GM12878 (cell line): ENCODE results near the gene PPM1N. TPM values are rescaled to one million over a fixed set of nuclear protein-coding genes. Genes with fewer than 3 reads are reported as not detected.

Experiments used
- CEBPZ ChIP-seq: fragments of 150-350 bp; IDR thresholded peaks from 2 replicates; pipeline ENCODE4 v1.6.1; 2016; ENCODE audit warnings: low read depth, low read length
- ETV6 ChIP-seq, 2 experiments: fragments of 450-650 bp in 1 of 2; IDR thresholded peaks in 1 of 2; conservative IDR thresholded peaks in 1 of 2; 2 replicates each; pipeline ENCODE4 v1.6.1; 2014; ENCODE audit warnings: antibody characterized with exemption in 1 of 2, borderline replicate concordance in 1 of 2, low read depth in 1 of 2, mild to moderate bottlenecking in 1 of 2, moderate library complexity in 1 of 2
- GATAD2B ChIP-seq: fragments of 450-650 bp; conservative IDR thresholded peaks from 2 replicates; pipeline ENCODE4 v1.6.1; 2017; ENCODE audit warnings: low read depth, mild to moderate bottlenecking, moderate library complexity
- IKZF1 ChIP-seq: fragments of 450-650 bp; conservative IDR thresholded peaks from 2 replicates; pipeline ENCODE4 v1.6.1; 2017; ENCODE audit warnings: antibody characterized with exemption, mild to moderate bottlenecking
- TCF12 ChIP-seq: IDR thresholded peaks from 2 replicates; pipeline ENCODE4 v1.6.1; 2011; ENCODE audit warnings: low read depth, mild to moderate bottlenecking, low read length
- WRNIP1 ChIP-seq: IDR thresholded peaks from 2 replicates; pipeline ENCODE4 v1.6.1; 2011; ENCODE audit warnings: low read depth, low read length, improper control_type of control experiment, borderline replicate concordance
- ZNF207 ChIP-seq: fragments of 450-650 bp; IDR thresholded peaks from 2 replicates; pipeline ENCODE4 v1.6.1; 2014; ENCODE audit warnings: antibody characterized with exemption, mild to moderate bottlenecking, borderline replicate concordance
- polyA plus RNA-seq, 11 experiments: library from polyadenylated mRNA; depleted of rRNA in 4 of 11; unstranded in 6 of 11; stranded (reverse) in 5 of 11; fragments of >200 nt; fragmentation: Nextera tagmentation in 4 of 11; fragmentation: Illumina TruSeq in 1 of 11; extraction: Ambion mirVana in 4 of 11; extraction: Trizol in 1 of 11; gene quantifications; 1 replicate in 1 of 11; 2 replicates in 10 of 11; pipeline versions ENCODE4 v1.2.1 to v1.2.3, GENCODE V29; 2011 to 2016; ENCODE audit warnings: inconsistent platforms in 2 of 11, missing spikeins in 2 of 11, low read depth in 1 of 11
- total RNA-seq, 4 experiments: library from RNA; depleted of rRNA in 3 of 4; stranded (reverse); fragments of >200 nt in 3 of 4; fragmentation: Illumina TruSeq in 1 of 4; extraction: Trizol in 1 of 4; gene quantifications; 2 replicates each; pipeline versions ENCODE4 v1.2.1 to v1.2.3, GENCODE V29; 2013 to 2021
- TF ChIP-seq, protein P1 (sequence below): fragments of 450-650 bp; IDR thresholded peaks from 2 replicates; pipeline ENCODE4 v1.6.1; 2018; ENCODE audit warnings: mild to moderate bottlenecking, low read depth, moderate library complexity; ENCODE audit not compliant: partially characterized antibody

PPM1N gene
- total and polyA plus RNA-seq, 10 of the 15 experiments (the other 5 are each of a cell fraction or from before 2014, with no cell fraction given), result 1.6 to 5.4 (median 3.7) TPM

- TF ChIP-seq ETV6 (conservative IDR thresholded peaks at IDR 0.05 in 1 of 2, IDR thresholded peaks at IDR 0.05 in 1 of 2; ENCODE audit: borderline replicate concordance in 1 of 2, low read depth in 1 of 2) (no peak), GATAD2B (peak; percentile 75; the same call in 1 of the 2 replicates), ZNF207 (no peak), CEBPZ (no peak), TCF12 (0 out of 2 replicates have a peak, but pooled peaks have one; percentile 9), IKZF1 (peak; percentile 32), WRNIP1 (no peak)
- TF ChIP-seq, protein P1, sequence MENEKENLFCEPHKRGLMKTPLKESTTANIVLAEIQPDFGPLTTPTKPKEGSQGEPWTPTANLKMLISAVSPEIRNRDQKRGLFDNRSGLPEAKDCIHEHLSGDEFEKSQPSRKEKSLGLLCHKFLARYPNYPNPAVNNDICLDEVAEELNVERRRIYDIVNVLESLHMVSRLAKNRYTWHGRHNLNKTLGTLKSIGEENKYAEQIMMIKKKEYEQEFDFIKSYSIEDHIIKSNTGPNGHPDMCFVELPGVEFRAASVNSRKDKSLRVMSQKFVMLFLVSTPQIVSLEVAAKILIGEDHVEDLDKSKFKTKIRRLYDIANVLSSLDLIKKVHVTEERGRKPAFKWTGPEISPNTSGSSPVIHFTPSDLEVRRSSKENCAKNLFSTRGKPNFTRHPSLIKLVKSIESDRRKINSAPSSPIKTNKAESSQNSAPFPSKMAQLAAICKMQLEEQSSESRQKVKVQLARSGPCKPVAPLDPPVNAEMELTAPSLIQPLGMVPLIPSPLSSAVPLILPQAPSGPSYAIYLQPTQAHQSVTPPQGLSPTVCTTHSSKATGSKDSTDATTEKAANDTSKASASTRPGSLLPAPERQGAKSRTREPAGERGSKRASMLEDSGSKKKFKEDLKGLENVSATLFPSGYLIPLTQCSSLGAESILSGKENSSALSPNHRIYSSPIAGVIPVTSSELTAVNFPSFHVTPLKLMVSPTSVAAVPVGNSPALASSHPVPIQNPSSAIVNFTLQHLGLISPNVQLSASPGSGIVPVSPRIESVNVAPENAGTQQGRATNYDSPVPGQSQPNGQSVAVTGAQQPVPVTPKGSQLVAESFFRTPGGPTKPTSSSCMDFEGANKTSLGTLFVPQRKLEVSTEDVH, result no peak
These were observed 1.8 kb upstream of the PPM1N start (continued) for GRCh38 chr19:45496349-45496953.
